GM23248 (cell line): Measurements from ENCODE around the gene MOB3C.

Experiments
- EZH2 ChIP-seq: fragments of 200-600 bp; sonication (generic); IDR thresholded peaks from 2 replicates; pipeline ENCODE4 v1.6.1; 2018; ENCODE audit warnings: antibody characterized with exemption, mild to moderate bottlenecking; ENCODE audit not compliant: insufficient read depth, poor library complexity, severe bottlenecking
- EZH2phosphoT487 ChIP-seq: fragments of 200-600 bp; sonication (generic); IDR thresholded peaks from 2 replicates; pipeline ENCODE4 v1.6.1; 2018; ENCODE audit warnings: antibody characterized with exemption, moderate library complexity, mild to moderate bottlenecking, low read depth; ENCODE audit not compliant: insufficient read depth

DNA sequence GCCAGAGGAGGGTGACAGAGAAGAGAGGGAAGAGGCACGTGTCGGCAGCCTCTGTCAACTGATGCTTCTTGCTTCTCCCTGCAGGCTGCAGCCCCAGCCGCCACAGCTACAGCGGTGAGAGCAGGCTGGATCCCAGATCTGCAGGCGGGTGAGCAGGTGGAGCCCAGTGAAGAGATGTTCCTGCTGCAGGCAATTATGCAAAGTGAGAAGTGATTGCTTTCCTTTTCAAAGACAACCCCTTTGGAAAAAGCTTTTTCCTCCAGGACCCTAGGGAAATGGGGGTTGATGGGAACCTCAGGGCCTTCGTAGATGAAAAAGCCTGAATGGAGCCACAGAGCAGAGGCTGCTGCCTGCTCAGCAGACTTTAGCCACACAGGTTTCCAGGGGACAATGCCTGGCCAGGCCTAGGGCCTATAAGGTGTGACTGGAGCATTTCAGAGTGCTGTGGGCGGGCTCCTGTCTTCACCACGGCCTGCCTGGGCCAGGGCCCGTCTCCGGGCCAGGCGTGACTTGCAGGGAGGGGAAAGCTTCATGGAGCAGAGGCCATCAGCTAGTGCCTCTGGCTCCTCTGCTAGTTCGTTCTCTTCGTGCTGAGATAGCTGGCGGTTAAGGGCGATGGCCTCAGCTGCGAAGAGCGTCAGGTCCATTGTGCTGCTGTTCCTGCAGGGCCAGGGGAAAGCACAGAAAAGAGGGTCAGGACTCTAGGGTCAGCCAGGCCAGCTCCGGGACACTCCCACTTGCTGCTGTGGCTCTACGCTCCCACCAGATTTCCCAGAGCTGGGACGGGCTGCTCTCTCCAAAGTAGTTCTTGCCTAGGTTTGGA is 58.3 kb downstream of the MOB3C start:
- no peak for TF ChIP-seq EZH2
- TF ChIP-seq EZH2phosphoT487: no peak
